Activated CD4-positive, alpha-beta memory T cell treated with anti-CD3 and anti-CD28 coated beads for 36 hours (primary cell): ENCODE data around the gene C2CD4A. TPM values are rescaled to one million over a fixed set of nuclear protein-coding genes. Genes with fewer than 3 reads are reported as not detected.
A peak's percentile ranks its signal among the peaks of the same experiment; 100 is the strongest.

Source experiments
- CTCF ChIA-PET: fragments of 350-600 bp; sonication (Branson Sonifier 250); formaldehyde crosslinking; loops from one replicate; lab custom pipeline; 2021; ENCODE audit warnings: antibody characterized with exemption, inconsistent platforms; lab: Charles Lee
- POLR2A ChIA-PET: fragments of 350-600 bp; sonication (Branson Sonifier 250); formaldehyde crosslinking; loops from one replicate; lab custom pipeline; 2021; ENCODE audit warnings: antibody characterized with exemption; lab: Charles Lee
- DNase-seq: peaks from one replicate; pipeline ENCODE4 v3.0.0-alpha.2; 2020
- H3K27ac Mint-ChIP-seq: one replicate; pipeline ENCODE4 v1.8.0; 2021; ENCODE audit warnings: mixed read lengths
- H3K27me3 Mint-ChIP-seq: one replicate; pipeline ENCODE4 v1.8.0; 2021; ENCODE audit warnings: mixed read lengths
- H3K36me3 Mint-ChIP-seq: one replicate; pipeline ENCODE4 v1.8.0; 2021; ENCODE audit warnings: mixed read lengths
- H3K4me1 Mint-ChIP-seq: one replicate; pipeline ENCODE4 v1.8.0; 2021; ENCODE audit warnings: low read depth, mixed read lengths
- H3K4me3 Mint-ChIP-seq: one replicate; pipeline ENCODE4 v1.8.0; 2021; ENCODE audit warnings: mild to moderate bottlenecking, mixed read lengths
- H3K9me3 Mint-ChIP-seq: one replicate; pipeline ENCODE4 v1.8.0; 2021; ENCODE audit warnings: mixed read lengths
- intact Hi-C: fragments of 100-400 bp; cut with micrococcal nuclease; formaldehyde crosslinking; loops from one replicate; pipeline ENCODE4 v1.15.1; 2023
- total RNA-seq, 2 experiments: library from RNA; stranded (reverse); gene quantifications; one replicate each; pipeline ENCODE4 v1.2.3, GENCODE V29; 2021

C2CD4A gene
- total RNA-seq, 2 experiments from 2014 or later: 2.3 to 2.6 TPM

DNA sequence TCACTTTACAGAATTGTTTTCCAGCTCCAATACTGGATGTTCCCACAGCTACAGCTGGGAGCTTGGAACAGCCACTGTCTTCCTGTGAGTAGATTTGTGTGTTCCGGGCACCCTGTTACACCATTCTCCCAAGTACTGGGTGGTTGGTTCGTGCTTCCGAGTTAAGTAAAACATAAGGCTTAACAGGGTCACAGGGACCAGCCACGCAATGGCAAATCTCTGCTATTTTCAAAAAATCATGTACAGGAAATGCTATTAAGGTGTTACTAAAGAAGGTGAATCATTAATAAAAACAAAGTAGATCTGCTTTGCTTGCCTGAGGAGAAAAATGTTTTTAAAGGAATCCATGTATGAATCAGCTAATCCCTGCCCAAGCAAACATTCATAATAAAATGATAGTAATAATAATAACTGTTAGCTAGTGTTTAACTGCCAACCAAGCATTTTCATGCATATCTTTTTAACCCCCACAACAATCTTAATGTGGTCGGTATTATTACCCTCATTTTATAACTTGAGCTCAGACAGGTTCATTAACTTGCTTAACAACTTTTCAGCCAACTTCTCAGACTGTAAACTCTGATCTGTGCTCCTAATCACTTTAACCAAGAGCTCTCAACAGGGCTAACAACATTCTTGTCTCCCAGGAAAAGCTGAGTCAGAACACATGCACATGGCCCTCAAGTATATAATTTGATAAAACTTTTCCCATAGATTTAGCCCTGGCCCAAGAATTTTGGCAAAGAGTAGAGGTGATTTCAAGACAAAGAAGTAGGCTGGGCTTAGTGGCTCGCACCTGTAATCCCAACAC lies 2.7 kb upstream of the C2CD4A start:
- Mint-ChIP-seq H3K4me3 (no peak overlapping the region), H3K4me1 (peaks cover 39% of the 10 kb centered on the region), H3K36me3 (no peaks in the 10 kb centered on the region), H3K27ac (no peak overlapping the region), H3K27me3 (peaks cover 16% of the 10 kb centered on the region), H3K9me3 (no peaks in the 10 kb centered on the region)
- intact Hi-C loops: loop anchor here (10.0 kb wide), 1 partner anchor 1939 kb away; no protein-coding TSS in a partner anchor
- CTCF ChIA-PET: interaction anchor here (0.6 to 1.0 kb wide), 2 partner anchors 59 to 254 kb away, joined by 3 read pairs; no protein-coding TSS in a partner anchor
- no peak for DNase-seq
- POLR2A ChIA-PET: no interaction called here

DNA sequence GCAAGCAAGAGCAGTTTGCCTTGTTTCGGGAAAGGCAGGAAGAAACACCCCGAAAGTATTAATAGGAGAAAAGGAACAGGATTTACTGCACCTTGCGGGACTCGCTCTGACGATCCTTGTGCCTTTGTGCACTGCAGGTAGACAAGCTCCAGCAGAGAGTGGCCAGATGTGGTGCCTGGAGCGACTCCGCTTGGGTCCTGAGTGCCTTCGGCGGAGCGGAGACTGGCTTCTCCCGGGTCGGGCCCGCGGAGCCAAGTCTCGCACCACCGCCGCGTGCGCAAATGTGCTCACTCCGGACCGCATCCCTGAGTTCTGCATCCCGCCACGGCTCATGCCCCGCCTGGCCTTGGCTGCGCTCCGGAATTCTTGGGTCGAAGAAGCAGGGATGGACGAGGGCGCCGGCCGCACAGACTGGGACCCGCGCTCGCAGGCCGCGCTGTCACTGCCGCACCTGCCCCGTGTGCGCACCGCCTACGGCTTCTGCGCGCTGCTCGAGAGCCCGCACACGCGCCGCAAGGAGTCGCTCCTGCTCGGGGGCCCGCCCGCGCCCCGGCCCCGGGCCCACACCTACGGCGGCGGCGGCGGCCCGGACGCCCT lies 769 bp downstream of the C2CD4A start:
- Mint-ChIP-seq H3K36me3 (no peaks in the 10 kb centered on the region), H3K27me3 (peaks cover 17% of the 10 kb centered on the region), H3K4me3 (peak overlapping the region; percentile 69), H3K4me1 (peaks cover 25% of the 10 kb centered on the region), H3K27ac (peak overlapping the region; percentile 21), H3K9me3 (no peaks in the 10 kb centered on the region)
- POLR2A ChIA-PET: no interaction called here
- DNase-seq: peak; percentile 32
- CTCF ChIA-PET: interaction anchor here (1.4 to 5.6 kb wide), 3 partner anchors 7 to 233 kb away, joined by 4 to 43 read pairs (median 4); partner anchors contain the start of gene VPS13C
- intact Hi-C loops: loop anchor here (1.0 to 10.0 kb wide), 3 partner anchors 7 to 1943 kb away; partner anchors contain the start of gene VPS13C

DNA sequence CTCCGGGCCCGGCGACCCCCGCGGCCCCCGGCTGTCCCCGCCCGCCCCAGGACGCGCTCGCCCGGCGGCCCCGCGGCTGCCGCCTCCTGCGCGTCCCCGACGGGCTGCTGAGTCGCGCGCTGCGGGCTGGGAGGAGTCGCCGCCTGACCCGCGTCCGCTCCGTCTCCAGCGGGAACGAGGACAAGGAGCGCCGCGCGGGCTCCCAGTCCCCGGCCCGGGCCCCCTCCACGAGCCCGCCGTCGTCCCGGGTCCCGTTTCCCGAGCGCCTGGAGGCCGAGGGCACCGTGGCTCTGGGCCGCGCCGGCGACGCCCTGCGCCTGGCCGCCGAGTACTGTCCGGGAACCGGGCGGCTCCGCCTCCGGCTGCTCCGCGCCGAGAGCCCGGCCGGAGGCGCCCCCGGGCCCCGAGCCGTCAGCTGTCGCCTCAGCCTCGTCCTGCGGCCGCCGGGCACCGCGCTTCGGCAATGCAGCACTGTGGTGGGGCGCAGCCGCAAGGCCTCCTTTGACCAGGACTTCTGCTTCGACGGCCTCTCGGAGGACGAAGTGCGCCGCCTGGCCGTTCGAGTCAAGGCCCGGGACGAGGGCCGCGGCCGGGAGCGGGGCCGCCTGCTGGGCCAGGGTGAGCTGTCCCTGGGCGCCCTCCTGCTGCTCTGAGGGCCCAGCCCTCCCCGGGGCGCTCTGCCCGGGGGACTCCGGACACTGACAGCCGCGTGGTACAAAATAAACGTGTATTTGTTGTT lies 1.5 kb downstream of the C2CD4A start:
- no peaks in the 10 kb centered on the region for H3K9me3 Mint-ChIP-seq
- DNase-seq: peak; percentile 45
- peaks cover 20% of the 10 kb centered on the region for H3K4me1 Mint-ChIP-seq
- POLR2A ChIA-PET: interaction anchor here (0.7 kb wide), 1 partner anchor 8 kb away, joined by 3 read pairs; the partner anchor contains the start of gene VPS13C
- intact Hi-C loops: loop anchor here (1.0 to 10.0 kb wide), 3 partner anchors 8 to 1943 kb away; partner anchors contain the start of gene VPS13C
- no peaks in the 10 kb centered on the region for H3K36me3 Mint-ChIP-seq
- H3K27ac Mint-ChIP-seq: peak overlapping the region; percentile 65
- CTCF ChIA-PET: interaction anchor here (0.9 to 5.6 kb wide), 4 partner anchors 8 to 234 kb away, joined by 4 to 43 read pairs (median 4); partner anchors contain the start of gene VPS13C
- peak overlapping the region; percentile 75 for H3K4me3 Mint-ChIP-seq
- H3K27me3 Mint-ChIP-seq: peaks cover 17% of the 10 kb centered on the region

DNA sequence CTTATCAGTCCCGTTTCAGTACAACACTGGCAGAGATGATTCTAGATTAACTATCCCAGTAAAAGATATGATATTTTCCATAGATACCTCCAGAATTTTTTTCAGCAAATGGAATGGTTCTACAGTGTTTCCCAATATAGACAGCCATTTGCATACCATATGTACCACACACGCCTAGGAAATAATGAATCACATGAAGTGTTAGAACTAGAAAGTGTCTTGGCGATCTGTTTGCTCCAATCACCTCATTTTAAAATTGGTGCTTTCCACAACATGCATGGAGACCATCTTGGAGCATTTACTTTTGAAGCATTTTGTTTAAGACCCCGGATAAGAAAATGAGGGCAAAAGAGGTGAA lies 2.0 kb downstream of the C2CD4A start:
- Mint-ChIP-seq H3K4me1 (peaks cover 18% of the 10 kb centered on the region), H3K27ac (peak overlapping the region; percentile 65), H3K36me3 (no peaks in the 10 kb centered on the region), H3K9me3 (no peaks in the 10 kb centered on the region), H3K27me3 (peaks cover 17% of the 10 kb centered on the region), H3K4me3 (peak overlapping the region; percentile 75)
- intact Hi-C loops: loop anchor here (1.0 to 10.0 kb wide), 3 partner anchors 8 to 1944 kb away; partner anchors contain the start of gene VPS13C
- DNase-seq: no peak
- ChIA-PET CTCF (interaction anchor here (0.9 to 5.6 kb wide), 3 partner anchors 8 to 119 kb away, joined by 4 to 43 read pairs (median 4); partner anchors contain the start of gene VPS13C), POLR2A (interaction anchor here (0.7 kb wide), 1 partner anchor 8 kb away, joined by 3 read pairs; the partner anchor contains the start of gene VPS13C)

DNA sequence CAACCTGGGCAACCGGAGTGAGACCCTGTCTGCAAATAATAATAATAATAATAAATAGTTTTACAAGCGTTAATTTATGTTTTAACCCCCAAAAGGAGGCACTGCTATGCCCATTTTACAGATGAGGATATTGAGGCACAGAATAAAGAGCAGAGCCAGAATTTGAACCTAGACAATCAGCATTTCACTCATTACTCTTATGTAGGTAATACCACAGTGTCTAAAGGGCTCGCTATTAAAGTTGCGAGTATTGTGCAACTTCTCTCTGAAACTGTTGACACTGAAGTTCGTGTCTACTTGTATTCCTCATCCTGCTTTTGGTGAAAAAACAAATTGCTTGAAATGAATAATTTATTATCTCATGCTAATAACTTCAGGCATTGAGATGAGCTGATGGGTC lies 2.8 kb downstream of the C2CD4A start:
- POLR2A ChIA-PET: no interaction called here

DNA sequence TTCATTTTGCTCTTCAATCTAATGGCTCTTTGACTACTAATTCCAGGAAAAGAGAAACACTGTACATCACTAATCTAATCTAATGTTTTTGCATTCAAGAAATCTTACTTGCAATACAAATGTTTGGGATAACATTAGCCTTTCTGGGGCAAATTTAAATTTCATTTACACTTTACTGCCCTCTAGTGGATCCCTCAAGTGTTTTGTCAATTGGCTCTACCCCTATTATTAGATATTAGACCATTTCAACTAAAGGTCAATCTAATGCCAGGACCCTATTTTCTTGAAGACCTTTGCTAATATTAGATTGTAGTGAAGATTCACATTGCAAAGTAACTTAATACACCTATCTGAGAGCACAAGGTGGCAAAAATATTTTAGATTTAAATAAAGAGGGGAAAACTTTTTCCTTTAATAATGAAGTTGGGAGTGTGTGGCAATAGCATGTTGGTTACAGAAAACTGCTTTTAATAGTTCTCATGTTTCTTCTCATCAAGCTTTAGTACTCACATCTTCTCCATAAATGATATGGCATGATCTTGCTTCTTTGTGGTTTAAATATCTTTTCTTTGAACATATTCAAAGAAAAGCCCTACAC lies 5.0 kb downstream of the C2CD4A start:
- H3K4me1 Mint-ChIP-seq: peaks cover 10% of the 10 kb centered on the region
- peaks cover 10% of the 10 kb centered on the region for H3K27me3 Mint-ChIP-seq
- CTCF ChIA-PET: interaction anchor here (0.7 to 5.6 kb wide), 16 partner anchors 8 to 1900 kb away, joined by 3 to 43 read pairs (median 5); partner anchors contain the start of gene VPS13C
- POLR2A ChIA-PET: interaction anchor here (1.2 kb wide), 1 partner anchor 11 kb away, joined by 3 read pairs; no protein-coding TSS in a partner anchor
- H3K36me3 Mint-ChIP-seq: no peaks in the 10 kb centered on the region
- no peaks in the 10 kb centered on the region for H3K9me3 Mint-ChIP-seq
- intact Hi-C loops: loop anchor here (2.0 kb wide), 1 partner anchor 199 kb away; no protein-coding TSS in a partner anchor
- H3K4me3 Mint-ChIP-seq: no peak overlapping the region
- no peak overlapping the region for H3K27ac Mint-ChIP-seq
- no peak for DNase-seq

More for the DNA sequence above, 2.8 kb downstream of the C2CD4A start:
- no peak overlapping the region for H3K4me3 Mint-ChIP-seq
- peaks cover 17% of the 10 kb centered on the region for H3K27me3 Mint-ChIP-seq
- DNase-seq: no peak
- no peaks in the 10 kb centered on the region for H3K36me3 Mint-ChIP-seq
- CTCF ChIA-PET: interaction anchor here (0.6 to 5.6 kb wide), 4 partner anchors 8 to 197 kb away, joined by 3 to 43 read pairs (median 4); partner anchors contain the start of gene VPS13C
- no peaks in the 10 kb centered on the region for H3K9me3 Mint-ChIP-seq
- H3K27ac Mint-ChIP-seq: no peak overlapping the region
- peaks cover 18% of the 10 kb centered on the region for H3K4me1 Mint-ChIP-seq
- intact Hi-C loops: loop anchor here (10.0 kb wide), 1 partner anchor 1945 kb away; no protein-coding TSS in a partner anchor

DNA sequence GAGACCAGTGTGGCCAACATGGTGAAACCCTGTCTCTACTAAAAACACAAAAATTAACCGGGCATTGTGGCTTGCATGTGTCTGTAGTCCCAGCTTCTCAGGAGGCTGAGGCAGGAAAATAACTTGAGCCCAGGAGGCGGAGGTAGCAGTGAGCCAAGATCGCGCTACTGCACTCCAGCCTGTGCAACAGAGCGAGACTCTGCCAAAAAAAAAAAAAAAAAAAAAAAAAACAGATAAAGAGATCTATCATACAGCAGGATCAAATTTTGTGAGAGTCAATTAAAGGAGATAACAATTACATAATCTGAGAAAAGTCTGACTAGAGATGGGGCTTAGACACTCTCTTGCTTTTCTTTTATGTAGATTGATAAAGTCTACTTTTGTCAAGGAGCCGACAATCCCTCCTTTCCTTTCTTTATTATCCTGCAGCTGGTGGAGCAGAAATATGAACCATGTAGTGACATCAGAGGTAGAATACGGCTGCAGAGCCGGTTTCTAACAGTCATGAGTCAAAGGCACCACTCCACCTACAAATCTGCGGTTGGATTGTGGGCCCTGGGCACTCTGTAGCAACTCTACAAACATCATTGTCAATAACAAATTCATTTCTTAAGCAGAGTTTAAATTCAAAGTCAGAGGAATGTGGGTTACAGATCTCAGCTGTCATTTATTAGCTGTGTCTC lies 9.0 kb downstream of the C2CD4A start:
- ChIA-PET CTCF (interaction anchor here (1.0 to 2.6 kb wide), 2 partner anchors 11 to 15 kb away, joined by 3 to 12 read pairs; partner anchors contain the start of gene VPS13C), POLR2A (no interaction called here)
- DNase-seq: no peak
- Mint-ChIP-seq H3K27ac (no peak overlapping the region), H3K4me1 (no peaks in the 10 kb centered on the region), H3K36me3 (no peaks in the 10 kb centered on the region), H3K4me3 (no peak overlapping the region), H3K27me3 (peaks cover 1% of the 10 kb centered on the region), H3K9me3 (no peaks in the 10 kb centered on the region)
- intact Hi-C loops: no loop called here

DNA sequence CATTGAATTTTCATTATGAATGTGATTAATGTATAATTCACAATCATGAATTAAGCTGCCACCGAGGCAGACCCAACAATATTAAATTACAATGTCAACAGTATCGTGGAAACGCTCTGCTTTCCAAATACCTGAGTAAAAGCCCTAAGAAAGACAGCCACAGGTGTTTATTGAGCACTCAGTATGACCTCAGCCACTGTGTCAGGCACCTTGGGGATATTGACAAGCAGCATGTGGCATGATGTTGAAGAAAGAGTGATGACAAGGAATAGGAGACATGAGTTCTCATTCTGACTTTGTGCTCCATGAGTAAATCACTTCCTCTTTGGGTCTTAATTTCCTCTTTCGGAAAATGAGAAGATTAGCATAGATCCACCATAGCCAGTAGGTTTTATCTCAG lies 12.8 kb downstream of the C2CD4A start:
- Mint-ChIP-seq H3K9me3 (peaks cover 9% of the 10 kb centered on the region), H3K36me3 (no peaks in the 10 kb centered on the region), H3K27ac (no peak overlapping the region), H3K4me3 (no peak overlapping the region), H3K4me1 (no peaks in the 10 kb centered on the region), H3K27me3 (no peaks in the 10 kb centered on the region)
- ChIA-PET POLR2A (no interaction called here), CTCF (interaction anchor here (0.9 kb wide), 1 partner anchor 7 kb away, joined by 3 read pairs; no protein-coding TSS in a partner anchor)
- intact Hi-C loops: no loop called here
- DNase-seq: no peak

DNA sequence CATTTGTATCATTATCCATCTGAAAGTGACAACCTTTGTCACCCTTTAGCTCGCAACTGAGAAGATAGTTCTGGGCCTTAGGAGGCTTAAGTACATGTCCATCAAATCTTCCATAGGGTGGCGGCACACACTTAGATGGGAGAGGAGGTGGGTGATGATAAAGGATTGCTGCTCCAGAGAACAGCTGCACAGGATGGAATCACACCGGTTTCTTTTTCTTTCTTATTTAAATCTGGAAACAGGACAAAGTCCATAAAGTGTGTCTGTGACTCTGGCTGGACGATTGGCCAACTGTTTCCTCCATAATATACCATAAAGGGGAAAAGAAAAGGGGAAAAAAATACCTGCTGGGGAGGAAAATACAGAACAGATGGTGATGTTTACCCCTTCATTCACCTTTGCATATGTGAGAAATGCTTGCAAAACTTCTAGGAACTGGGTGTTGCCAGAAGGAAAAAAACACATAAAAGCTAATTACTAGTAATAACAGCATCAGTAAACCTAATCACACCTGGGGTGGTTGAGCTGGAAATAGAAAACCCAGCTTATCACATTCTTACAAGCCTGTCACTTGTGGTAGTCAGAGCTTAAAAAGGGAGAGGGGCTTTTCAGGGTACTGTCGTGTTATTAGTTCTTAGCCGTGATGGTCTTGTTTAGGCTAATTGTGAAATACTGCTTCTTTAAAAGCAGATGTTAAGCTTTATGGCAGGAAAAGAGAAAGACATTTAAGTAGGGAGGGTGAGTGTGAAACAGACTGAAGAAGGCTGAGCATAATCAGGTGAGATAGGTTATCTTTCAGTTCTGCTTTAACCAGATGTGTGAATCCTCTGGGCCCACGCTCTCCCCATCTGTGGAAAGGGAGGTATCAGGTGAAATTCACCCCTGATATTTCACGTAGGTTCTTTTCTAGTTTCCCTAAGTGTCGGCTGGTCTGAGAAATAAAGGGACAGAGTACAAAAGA lies 16.7 kb downstream of the C2CD4A start:
- POLR2A ChIA-PET: no interaction called here
- H3K27me3 Mint-ChIP-seq: no peaks in the 10 kb centered on the region
- intact Hi-C loops: no loop called here

DNA sequence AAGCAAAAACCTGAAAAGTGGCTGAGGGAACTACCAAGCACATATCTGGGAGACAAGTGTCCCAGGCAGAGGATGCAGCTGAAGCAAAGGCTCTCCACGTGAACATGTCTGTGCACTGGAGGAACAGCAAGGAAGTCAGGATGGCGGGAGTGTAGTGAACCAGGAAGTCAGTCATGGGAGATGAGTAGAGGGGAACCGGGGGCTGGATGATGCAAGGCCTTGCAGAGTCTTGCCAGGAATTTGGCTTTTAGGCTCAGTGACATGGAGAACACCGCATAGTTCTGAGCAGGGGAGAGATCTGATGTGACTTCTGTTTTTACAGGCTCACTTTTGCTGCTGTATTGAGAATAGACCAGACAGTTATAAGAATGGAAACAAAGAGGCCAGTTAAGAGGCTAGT lies 19.0 kb downstream of the C2CD4A start:
- H3K36me3 Mint-ChIP-seq: no peaks in the 10 kb centered on the region
- H3K4me1 Mint-ChIP-seq: peaks cover 11% of the 10 kb centered on the region
- H3K9me3 Mint-ChIP-seq: peaks cover 12% of the 10 kb centered on the region
- ChIA-PET CTCF (no interaction called here), POLR2A (no interaction called here)
- no peaks in the 10 kb centered on the region for H3K27me3 Mint-ChIP-seq
- no peak overlapping the region for H3K4me3 Mint-ChIP-seq
- DNase-seq: no peak
- no peak overlapping the region for H3K27ac Mint-ChIP-seq
- intact Hi-C loops: no loop called here

More for the DNA sequence above, 16.7 kb downstream of the C2CD4A start:
- H3K9me3 Mint-ChIP-seq: peaks cover 12% of the 10 kb centered on the region
- H3K4me1 Mint-ChIP-seq: peaks cover 9% of the 10 kb centered on the region
- H3K27ac Mint-ChIP-seq: no peak overlapping the region
- CTCF ChIA-PET: interaction anchor here (2.2 to 2.5 kb wide), 2 partner anchors 11 to 171 kb away, joined by 6 to 11 read pairs; no protein-coding TSS in a partner anchor
- H3K4me3 Mint-ChIP-seq: no peak overlapping the region
- DNase-seq: no peak
- H3K36me3 Mint-ChIP-seq: no peaks in the 10 kb centered on the region
